Prostate gland (tissue), 2 donors: Measurements from ENCODE around the gene LHX1.

Experiments
- POLR2A ChIP-seq: fragments of 450-650 bp; IDR thresholded peaks from one replicate; pipeline ENCODE4 v1.6.1; 2016; ENCODE audit warnings: antibody characterized with exemption, mild to moderate bottlenecking
- POLR2AphosphoS5 ChIP-seq: sonication (generic); formaldehyde crosslinking; IDR thresholded peaks from one replicate; pipeline ENCODE4 v1.6.1; 2017; ENCODE audit warnings: antibody characterized with exemption
- TF ChIP-seq, protein P1 (sequence below), 4 experiments: fragments of 200-600 bp in 2 of 4; fragments of 450-650 bp in 2 of 4; sonication (generic) in 2 of 4; IDR thresholded peaks; 1 replicate in 3 of 4; 2 replicates in 1 of 4; pipeline ENCODE4 v1.5.1; 2016 to 2019; ENCODE audit warnings: antibody characterized with exemption in 4 of 4, mild to moderate bottlenecking in 2 of 4, moderate library complexity in 2 of 4

DNA sequence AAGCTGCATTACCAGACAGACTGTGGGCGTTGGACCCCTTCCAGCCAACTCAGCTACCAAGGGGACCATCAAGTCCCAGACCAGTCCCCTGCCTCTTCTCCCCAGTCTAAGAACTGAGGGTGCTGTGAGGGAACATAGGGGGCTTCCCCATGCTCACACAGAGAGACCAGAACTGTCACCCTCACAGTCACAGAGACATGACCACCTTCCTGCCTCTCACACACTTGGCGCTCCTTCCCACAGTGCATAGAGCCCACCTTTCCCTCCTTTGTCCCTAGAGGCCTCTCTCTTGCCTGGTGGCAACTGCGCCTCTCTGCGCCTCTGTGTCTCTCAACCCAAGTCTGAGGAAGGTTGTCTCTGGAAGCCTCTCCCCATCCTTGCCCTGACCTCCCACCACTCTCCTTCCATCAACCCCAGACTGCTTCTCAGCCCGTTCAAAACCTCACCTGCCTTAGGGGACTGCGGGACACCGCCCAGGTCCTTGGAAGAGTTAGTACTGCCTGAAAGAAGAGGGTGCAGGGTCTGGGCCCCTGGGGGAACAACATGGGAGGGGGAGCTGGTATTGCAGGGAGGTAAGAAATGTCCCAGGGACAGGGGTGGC, 6.1 kb upstream of the LHX1 start:
- TF ChIP-seq POLR2A (no peak), POLR2AphosphoS5 (no peak)
- TF ChIP-seq, protein P1, sequence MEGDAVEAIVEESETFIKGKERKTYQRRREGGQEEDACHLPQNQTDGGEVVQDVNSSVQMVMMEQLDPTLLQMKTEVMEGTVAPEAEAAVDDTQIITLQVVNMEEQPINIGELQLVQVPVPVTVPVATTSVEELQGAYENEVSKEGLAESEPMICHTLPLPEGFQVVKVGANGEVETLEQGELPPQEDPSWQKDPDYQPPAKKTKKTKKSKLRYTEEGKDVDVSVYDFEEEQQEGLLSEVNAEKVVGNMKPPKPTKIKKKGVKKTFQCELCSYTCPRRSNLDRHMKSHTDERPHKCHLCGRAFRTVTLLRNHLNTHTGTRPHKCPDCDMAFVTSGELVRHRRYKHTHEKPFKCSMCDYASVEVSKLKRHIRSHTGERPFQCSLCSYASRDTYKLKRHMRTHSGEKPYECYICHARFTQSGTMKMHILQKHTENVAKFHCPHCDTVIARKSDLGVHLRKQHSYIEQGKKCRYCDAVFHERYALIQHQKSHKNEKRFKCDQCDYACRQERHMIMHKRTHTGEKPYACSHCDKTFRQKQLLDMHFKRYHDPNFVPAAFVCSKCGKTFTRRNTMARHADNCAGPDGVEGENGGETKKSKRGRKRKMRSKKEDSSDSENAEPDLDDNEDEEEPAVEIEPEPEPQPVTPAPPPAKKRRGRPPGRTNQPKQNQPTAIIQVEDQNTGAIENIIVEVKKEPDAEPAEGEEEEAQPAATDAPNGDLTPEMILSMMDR (IDR thresholded peaks at IDR 0.05) = no peak
